Measurements from ENCODE around the gene CDK14.

Gene CDK14

DNA sequence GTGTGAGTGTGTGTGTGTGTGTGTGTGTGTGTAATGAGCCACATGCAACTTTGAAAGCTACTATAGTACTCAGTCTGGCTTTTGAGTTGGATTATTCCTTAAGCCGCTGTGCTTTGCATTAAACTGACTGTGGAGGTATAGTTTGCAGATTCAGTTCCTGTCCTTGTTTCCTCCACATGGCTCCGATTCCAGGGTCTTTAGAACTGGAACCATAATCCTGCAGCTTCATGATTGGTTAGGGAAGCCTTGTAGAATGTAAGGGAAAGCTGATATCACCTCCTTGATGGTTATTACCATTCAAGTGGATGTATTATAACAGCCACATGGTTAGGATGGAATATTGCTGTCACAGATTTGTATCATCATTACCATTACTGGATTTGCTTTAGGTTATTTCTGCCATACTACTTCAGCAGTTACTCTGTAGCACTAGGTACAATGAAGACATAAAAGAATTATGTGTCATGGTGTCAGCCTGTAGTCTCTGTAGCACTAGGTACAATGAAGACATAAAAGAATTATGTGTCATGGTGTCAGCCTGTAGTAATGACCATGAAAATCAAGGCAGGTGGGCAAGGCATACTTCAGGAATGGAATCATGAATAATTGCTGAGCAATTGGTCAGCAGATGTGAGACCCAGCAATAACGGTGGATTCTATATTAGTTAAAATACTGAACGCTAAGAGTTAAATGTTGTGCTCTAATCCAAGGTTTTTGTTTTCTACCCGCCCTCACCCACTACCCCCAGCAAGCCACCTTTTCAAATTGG lies 393.1 kb downstream of the CDK14 start:
- H3K4me1 Mint-ChIP-seq (ENCODE audit: low read depth) = no peaks in the 10 kb centered on the region
- H3K4me3 Mint-ChIP-seq = no peak overlapping the region
- no peaks in the 10 kb centered on the region for H3K9me3 Mint-ChIP-seq
- no peaks in the 10 kb centered on the region for H3K27me3 Mint-ChIP-seq (ENCODE audit: low read depth)
- no peak for DNase-seq (ENCODE audit: low spot score)
- H3K36me3 Mint-ChIP-seq (ENCODE audit: low read depth) = no peaks in the 10 kb centered on the region
- H3K27ac Mint-ChIP-seq = no peak overlapping the region

- DNase-seq (ENCODE audit: low spot score) = no peak
- no peak overlapping the region for H3K4me3 Mint-ChIP-seq
- H3K4me1 Mint-ChIP-seq (ENCODE audit: low read depth) = no peaks in the 10 kb centered on the region
- no peaks in the 10 kb centered on the region for H3K27me3 Mint-ChIP-seq (ENCODE audit: low read depth)
- no peaks in the 10 kb centered on the region for H3K36me3 Mint-ChIP-seq (ENCODE audit: low read depth)
- no peaks in the 10 kb centered on the region for H3K9me3 Mint-ChIP-seq
- no peak overlapping the region for H3K27ac Mint-ChIP-seq
Measured at GRCh38 chr7:90994121-90994520, 398.0 kb downstream of the CDK14 start.

DNA sequence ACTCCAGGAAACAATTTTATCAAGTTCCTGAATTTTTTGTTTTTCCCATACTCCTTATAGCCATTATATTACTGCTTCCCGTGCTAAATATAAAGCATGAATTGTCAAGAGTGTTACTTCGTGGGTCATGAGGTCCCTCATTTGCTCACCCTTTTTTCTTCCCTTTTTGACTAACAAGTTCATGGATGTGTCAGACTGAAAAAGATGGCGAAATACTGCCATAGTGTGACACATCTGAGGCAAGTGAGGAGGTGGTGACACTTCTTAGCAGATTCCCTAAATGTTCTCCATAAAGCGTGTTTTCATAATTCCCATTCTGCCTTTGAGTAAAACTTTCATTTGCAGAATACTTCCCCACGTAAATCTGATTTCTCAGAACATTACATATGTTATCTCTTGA lies 398.5 kb downstream of the CDK14 start:
- no peaks in the 10 kb centered on the region for H3K36me3 Mint-ChIP-seq (ENCODE audit: low read depth)
- no peaks in the 10 kb centered on the region for H3K9me3 Mint-ChIP-seq
- H3K4me3 Mint-ChIP-seq = no peak overlapping the region
- H3K27ac Mint-ChIP-seq = no peak overlapping the region
- no peak for DNase-seq (ENCODE audit: low spot score)
- no peaks in the 10 kb centered on the region for H3K27me3 Mint-ChIP-seq (ENCODE audit: low read depth)
- H3K4me1 Mint-ChIP-seq (ENCODE audit: low read depth) = no peaks in the 10 kb centered on the region

- no peaks in the 10 kb centered on the region for H3K4me1 Mint-ChIP-seq (ENCODE audit: low read depth)
- no peaks in the 10 kb centered on the region for H3K27me3 Mint-ChIP-seq (ENCODE audit: low read depth)
- no peak overlapping the region for H3K27ac Mint-ChIP-seq
- no peaks in the 10 kb centered on the region for H3K9me3 Mint-ChIP-seq
- H3K36me3 Mint-ChIP-seq (ENCODE audit: low read depth) = no peaks in the 10 kb centered on the region
- no peak for DNase-seq (ENCODE audit: low spot score)
- no peak overlapping the region for H3K4me3 Mint-ChIP-seq
Measured at GRCh38 chr7:90995996-90996395, 399.9 kb downstream of the CDK14 start.

DNA sequence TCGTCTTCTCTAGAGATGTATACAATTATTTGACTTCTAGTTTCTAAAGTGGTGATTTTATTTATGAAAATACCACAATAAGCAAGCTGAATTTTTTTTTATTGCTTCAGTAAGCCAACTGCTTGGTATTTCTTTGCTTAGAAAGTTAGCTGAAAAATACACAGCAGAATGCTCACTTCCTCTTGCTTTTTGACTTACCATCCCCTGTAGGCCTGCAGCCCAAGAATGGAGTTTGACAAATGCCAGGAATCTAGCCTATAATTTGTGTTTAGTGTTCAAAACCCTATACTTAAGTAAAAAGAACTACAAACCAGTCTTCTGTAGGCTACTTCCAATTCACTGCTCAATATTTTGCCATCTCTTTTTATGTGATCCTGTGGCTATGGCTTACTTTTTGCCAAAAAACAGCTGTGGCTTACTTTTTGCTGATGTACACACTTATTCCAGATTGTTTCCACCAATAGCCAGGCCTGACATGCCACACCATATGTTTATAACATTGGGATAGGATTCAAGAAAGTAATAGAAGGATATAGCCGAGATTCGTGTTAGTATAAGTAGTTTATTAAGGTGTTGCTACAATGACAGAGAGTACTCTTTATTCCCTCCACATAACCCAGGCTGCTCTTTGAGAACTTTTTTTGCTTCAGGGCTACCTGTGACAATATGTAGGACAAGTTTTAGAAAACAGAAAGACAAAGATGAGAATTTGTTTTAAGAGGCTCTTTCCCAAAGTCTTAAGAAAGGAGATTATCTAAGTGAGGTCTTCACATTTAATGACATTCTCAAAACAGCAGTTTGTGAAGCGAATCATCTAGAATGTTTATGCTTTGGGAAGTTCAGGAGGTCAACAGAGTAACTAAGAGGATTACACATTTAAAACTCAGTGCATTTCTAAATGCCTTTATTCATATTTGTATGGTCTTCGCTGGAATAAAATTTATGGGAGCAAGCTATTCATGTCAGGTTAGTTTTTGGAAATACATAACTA lies 404.2 kb downstream of the CDK14 start:
- Mint-ChIP-seq H3K4me1 (ENCODE audit: low read depth) (no peaks in the 10 kb centered on the region), H3K36me3 (ENCODE audit: low read depth) (no peaks in the 10 kb centered on the region)

GRCh38 chr7:91005024-91005423 lies 408.9 kb downstream of the CDK14 start:
- no peak for DNase-seq (ENCODE audit: low spot score)
- Mint-ChIP-seq H3K4me1 (ENCODE audit: low read depth) (no peaks in the 10 kb centered on the region), H3K27me3 (ENCODE audit: low read depth) (no peaks in the 10 kb centered on the region), H3K4me3 (no peak overlapping the region), H3K36me3 (ENCODE audit: low read depth) (no peaks in the 10 kb centered on the region), H3K27ac (no peak overlapping the region), H3K9me3 (no peaks in the 10 kb centered on the region)

More for the DNA sequence above, 404.2 kb downstream of the CDK14 start:
- no peak overlapping the region for H3K27ac Mint-ChIP-seq
- no peak overlapping the region for H3K4me3 Mint-ChIP-seq
- H3K27me3 Mint-ChIP-seq (ENCODE audit: low read depth) = no peaks in the 10 kb centered on the region
- no peak for DNase-seq (ENCODE audit: low spot score)
- no peaks in the 10 kb centered on the region for H3K9me3 Mint-ChIP-seq

DNA sequence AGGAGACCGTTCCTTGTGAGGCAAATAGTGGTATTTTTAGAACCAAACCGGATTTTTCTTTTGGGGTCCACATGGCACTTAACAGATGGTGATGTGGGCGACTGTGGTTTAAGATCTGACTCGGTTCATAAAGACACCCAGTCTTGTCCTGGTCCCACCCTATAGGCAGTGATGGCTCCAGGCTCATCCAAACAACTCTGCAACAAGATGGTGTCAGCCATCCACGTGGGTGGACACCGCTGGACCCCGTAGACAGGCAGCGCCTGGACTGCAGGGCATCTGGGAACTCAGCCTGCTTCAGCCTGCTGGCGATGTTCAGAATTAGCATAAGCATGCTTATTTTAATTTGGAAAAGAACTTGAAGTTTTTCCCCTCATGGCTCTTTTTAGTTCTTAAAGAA lies 409.7 kb downstream of the CDK14 start:
- DNase-seq (ENCODE audit: low spot score) = no peak
- Mint-ChIP-seq H3K27me3 (ENCODE audit: low read depth) (no peaks in the 10 kb centered on the region), H3K27ac (no peak overlapping the region), H3K9me3 (no peaks in the 10 kb centered on the region), H3K36me3 (ENCODE audit: low read depth) (no peaks in the 10 kb centered on the region), H3K4me3 (no peak overlapping the region), H3K4me1 (ENCODE audit: low read depth) (no peaks in the 10 kb centered on the region)

GRCh38 chr7:91007371-91007770 lies 411.2 kb downstream of the CDK14 start:
- H3K4me1 Mint-ChIP-seq (ENCODE audit: low read depth) = no peaks in the 10 kb centered on the region
- no peaks in the 10 kb centered on the region for H3K27me3 Mint-ChIP-seq (ENCODE audit: low read depth)
- H3K9me3 Mint-ChIP-seq = no peaks in the 10 kb centered on the region
- H3K36me3 Mint-ChIP-seq (ENCODE audit: low read depth) = no peaks in the 10 kb centered on the region
- no peak for DNase-seq (ENCODE audit: low spot score)
- no peak overlapping the region for H3K27ac Mint-ChIP-seq
- H3K4me3 Mint-ChIP-seq = no peak overlapping the region

DNA sequence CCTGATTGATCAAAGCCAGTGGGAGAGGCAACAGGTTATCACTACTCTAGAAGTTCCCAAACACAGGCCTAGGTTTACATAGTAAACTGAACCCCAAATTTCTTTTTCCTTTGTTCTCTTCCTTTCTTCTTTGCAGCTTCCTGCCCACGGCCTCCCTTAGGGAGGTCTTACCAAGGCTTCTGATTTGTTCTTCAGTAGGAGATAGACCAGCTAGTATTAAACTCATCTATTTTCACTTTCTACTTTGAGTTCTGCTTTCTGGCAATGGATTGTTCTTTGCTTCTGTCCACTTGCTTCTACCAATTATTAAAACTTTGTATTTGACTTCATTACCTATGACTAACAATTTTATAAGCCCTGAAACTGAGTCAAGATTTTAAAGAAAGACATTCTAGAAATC lies 417.0 kb downstream of the CDK14 start:
- no peaks in the 10 kb centered on the region for H3K4me1 Mint-ChIP-seq (ENCODE audit: low read depth)
- no peaks in the 10 kb centered on the region for H3K9me3 Mint-ChIP-seq
- H3K27ac Mint-ChIP-seq = no peak overlapping the region
- H3K27me3 Mint-ChIP-seq (ENCODE audit: low read depth) = no peaks in the 10 kb centered on the region
- no peak for DNase-seq (ENCODE audit: low spot score)
- H3K36me3 Mint-ChIP-seq (ENCODE audit: low read depth) = no peaks in the 10 kb centered on the region
- no peak overlapping the region for H3K4me3 Mint-ChIP-seq

DNA sequence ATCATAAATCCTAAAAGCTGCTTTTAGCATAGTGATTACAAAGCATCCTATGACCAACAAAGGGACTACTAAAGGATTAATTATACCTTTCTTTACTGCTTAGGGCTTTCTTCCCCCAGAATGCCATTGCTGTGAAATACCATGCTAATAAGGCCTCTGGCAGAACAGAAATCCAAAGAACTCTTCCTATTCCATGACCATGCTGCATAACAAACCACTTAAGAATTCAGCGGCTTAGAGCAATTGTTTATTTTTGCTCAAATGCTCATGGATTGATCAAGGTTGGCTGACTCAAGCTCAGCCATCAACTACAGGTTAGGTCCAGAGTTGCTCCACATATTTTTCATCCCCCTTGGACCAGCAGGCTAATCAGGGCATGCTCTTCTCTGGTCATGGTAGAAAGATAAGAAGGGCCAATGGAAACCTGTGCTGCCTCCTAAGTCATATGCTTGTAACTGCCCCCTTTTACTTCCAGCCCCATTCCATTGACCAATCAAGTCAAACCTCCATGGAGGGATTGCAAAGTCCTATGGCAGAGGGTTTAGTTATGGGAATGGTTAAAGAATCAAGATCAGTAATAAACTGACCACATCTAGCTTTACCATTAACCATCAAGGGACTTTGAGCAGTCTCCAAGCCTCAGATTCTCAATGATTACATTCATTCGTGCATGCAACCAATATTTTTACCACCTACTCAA lies 423.7 kb downstream of the CDK14 start:
- H3K36me3 Mint-ChIP-seq (ENCODE audit: low read depth) = no peaks in the 10 kb centered on the region
- no peaks in the 10 kb centered on the region for H3K27me3 Mint-ChIP-seq (ENCODE audit: low read depth)
- H3K4me1 Mint-ChIP-seq (ENCODE audit: low read depth) = no peaks in the 10 kb centered on the region

GRCh38 chr7:91020636-91021385 lies 424.7 kb downstream of the CDK14 start:
- H3K27me3 Mint-ChIP-seq (ENCODE audit: low read depth) = no peaks in the 10 kb centered on the region
- no peak overlapping the region for H3K27ac Mint-ChIP-seq
- H3K4me1 Mint-ChIP-seq (ENCODE audit: low read depth) = no peaks in the 10 kb centered on the region
- H3K9me3 Mint-ChIP-seq = no peaks in the 10 kb centered on the region
- no peak overlapping the region for H3K4me3 Mint-ChIP-seq
- H3K36me3 Mint-ChIP-seq (ENCODE audit: low read depth) = no peaks in the 10 kb centered on the region
- no peak for DNase-seq (ENCODE audit: low spot score)

More for the DNA sequence above, 423.7 kb downstream of the CDK14 start:
- H3K4me3 Mint-ChIP-seq = no peak overlapping the region
- DNase-seq (ENCODE audit: low spot score) = no peak
- H3K27ac Mint-ChIP-seq = no peak overlapping the region
- H3K9me3 Mint-ChIP-seq = no peaks in the 10 kb centered on the region

DNA sequence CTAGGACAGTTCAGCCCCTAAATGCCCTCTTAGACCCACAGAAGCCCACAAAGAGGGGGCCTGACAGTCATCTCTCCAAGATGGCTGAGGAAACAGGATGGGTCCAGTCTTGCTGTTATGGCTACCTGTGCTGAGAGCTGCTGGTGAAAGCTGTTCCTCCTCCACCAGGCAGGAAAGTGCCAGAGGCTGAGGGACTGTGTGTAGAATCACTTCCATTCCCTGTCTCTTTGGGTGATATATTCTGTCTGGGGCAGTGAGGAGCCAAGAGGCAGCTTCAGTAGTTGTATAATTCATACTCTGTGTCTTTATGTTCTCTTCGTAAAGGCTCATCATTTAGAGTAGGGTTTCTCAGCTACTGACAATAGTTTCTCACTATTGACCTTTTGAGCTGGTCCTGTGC lies 425.8 kb downstream of the CDK14 start:
- H3K9me3 Mint-ChIP-seq = no peaks in the 10 kb centered on the region
- no peak overlapping the region for H3K4me3 Mint-ChIP-seq
- no peaks in the 10 kb centered on the region for H3K27me3 Mint-ChIP-seq (ENCODE audit: low read depth)
- H3K4me1 Mint-ChIP-seq (ENCODE audit: low read depth) = no peaks in the 10 kb centered on the region
- H3K27ac Mint-ChIP-seq = no peak overlapping the region
- DNase-seq (ENCODE audit: low spot score) = no peak
- H3K36me3 Mint-ChIP-seq (ENCODE audit: low read depth) = no peaks in the 10 kb centered on the region

DNA sequence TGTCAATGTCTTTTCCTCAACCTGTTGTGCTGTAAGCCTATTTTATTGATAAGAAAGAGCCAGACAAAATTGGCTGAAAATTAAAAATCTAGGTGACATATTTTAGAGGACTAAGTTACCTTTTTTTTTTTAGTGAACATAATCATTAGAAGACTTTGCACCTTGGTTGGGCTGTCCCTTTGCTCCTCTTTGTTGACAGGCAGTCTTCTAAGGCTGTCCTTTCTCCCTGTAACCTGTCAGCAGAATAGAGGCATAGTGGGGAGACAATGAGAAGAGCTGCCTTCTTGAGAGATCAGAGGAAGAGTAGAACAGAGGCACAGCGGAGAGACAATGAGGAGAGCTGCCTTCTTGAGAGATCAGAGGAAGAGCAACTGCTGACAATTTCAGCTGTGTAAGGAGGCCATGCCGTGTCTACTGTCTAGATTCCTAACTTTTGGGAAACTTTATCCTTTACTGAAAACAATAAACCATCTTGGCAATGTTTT lies 429.8 kb downstream of the CDK14 start:
- H3K36me3 Mint-ChIP-seq (ENCODE audit: low read depth) = no peaks in the 10 kb centered on the region
- DNase-seq (ENCODE audit: low spot score) = no peak
- no peaks in the 10 kb centered on the region for H3K4me1 Mint-ChIP-seq (ENCODE audit: low read depth)
- no peaks in the 10 kb centered on the region for H3K27me3 Mint-ChIP-seq (ENCODE audit: low read depth)
- no peak overlapping the region for H3K27ac Mint-ChIP-seq
- no peak overlapping the region for H3K4me3 Mint-ChIP-seq
- H3K9me3 Mint-ChIP-seq = no peaks in the 10 kb centered on the region
